ENCODE data around the gene TMEM219.
A peak's percentile ranks its signal among the peaks of the same experiment; 100 is the strongest.
"Not testable (repeated sequence)": the region's sequence is repeated elsewhere in the genome, so short reads cannot be mapped to it uniquely, and the experiment has no call there.

TMEM219 gene

DNA sequence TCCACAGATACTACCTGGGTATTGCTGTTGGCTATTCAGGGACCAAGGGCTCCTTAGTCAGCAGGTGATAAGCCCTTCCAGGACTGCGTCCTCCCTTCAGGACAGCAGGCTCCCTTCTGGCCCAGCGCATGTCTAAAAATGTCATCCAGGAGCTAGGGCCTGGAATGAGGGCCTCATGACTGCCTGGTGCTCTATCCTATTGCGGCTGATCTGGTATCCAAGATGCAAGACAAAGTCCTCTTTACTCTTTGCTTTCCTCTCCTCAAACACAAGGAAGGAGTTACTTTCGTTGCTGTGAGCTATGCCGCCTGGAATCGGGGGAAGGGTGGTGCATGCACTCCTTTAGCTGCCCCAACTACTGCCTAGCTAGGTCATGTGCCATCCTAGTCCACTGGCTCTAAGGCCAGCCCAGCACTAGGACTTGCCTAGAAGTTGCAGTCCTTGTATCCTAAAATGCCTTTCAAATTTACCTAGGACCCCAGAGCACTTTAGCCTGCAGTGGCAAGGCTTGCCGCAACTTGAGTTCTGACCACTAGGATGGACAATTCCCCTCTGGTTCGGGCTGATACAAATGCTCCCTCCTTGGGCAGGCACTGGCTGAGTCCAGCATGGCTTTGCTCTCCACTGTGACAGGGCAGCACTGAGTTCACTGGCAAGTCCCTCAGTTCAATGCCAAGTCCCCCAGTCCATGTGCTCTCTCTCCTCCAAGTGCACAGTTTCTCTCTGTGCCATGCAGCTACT, 10.1 kb upstream of the TMEM219 start:
- no peak for DNase-seq

DNA sequence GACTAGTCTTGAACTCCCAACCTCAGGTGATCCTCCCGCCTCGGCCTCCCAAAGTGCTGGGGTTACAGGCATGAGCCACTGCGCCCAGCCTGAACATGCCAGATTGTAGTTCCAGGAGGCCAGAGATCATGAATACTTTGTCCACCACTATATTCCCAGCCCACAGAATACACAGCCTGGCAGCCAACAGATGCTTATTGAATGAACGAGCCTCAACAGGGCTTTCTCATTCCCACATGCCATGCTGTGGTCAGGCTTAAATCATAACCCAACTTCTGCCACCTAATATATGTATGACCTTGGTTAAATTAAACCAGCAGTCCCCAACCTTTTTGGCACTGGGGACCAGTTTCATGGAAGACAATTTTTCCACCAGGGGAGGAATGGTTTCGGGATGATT, 3.1 kb upstream of the TMEM219 start:
- DNase-seq = no peak

DNA sequence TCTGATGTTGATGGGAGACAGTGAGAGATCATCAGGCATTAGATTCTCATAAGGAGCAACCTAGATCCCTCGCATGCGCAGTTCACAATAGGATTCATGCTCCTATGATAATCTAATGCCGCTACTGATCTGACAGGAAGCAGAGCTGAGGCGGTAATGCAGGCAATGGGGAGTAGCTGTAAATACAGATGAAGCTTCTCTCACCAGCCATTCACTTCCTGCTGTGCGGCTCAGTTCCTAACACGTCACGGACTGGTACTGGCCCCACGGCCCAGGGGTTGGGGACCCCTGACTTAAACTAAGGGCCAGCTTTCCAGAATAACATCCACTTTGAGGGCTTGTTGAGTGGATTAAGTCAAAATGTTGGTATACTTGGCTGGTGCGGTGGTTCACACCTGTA, 2.6 kb upstream of the TMEM219 start:
- no peak for DNase-seq

DNA sequence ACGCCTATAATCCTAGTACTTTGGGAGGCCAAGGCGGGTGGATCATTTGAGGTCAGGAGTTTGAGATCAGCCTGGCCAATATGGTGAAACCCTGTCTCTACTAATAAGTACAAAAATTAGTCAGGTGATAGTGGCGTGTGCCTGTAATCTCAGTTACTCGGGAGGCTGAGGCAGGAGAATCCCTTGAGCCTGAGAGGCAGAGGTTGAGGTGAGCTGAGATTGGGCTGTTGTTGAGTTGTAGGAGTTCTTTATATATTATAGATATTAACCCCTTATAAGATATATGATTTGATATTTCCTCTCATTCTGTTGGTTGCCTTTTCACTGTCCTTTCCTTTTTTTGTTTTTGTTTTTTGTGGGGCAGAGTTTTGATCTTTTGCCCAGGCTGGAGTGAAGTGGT, 2.1 kb upstream of the TMEM219 start:
- not testable (repeated sequence) for DNase-seq

DNA sequence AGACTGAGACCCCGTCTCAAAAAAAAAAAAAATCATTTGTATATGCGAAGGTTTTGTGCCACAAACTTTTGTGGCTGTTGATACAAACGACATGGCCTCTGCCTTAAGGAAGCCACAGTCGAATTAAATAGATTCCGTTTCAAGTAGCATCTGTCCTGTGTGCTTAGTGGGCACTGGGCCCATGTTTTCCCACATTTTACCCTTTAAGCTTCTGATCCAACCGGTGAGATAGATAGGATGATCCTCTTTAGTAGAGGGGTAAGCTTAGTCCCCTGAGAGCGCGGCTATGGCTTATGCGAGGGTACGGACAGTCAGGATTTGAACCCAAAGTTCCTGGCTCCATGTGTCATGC, 776 bp upstream of the TMEM219 start:
- DNase-seq = no peak

DNA sequence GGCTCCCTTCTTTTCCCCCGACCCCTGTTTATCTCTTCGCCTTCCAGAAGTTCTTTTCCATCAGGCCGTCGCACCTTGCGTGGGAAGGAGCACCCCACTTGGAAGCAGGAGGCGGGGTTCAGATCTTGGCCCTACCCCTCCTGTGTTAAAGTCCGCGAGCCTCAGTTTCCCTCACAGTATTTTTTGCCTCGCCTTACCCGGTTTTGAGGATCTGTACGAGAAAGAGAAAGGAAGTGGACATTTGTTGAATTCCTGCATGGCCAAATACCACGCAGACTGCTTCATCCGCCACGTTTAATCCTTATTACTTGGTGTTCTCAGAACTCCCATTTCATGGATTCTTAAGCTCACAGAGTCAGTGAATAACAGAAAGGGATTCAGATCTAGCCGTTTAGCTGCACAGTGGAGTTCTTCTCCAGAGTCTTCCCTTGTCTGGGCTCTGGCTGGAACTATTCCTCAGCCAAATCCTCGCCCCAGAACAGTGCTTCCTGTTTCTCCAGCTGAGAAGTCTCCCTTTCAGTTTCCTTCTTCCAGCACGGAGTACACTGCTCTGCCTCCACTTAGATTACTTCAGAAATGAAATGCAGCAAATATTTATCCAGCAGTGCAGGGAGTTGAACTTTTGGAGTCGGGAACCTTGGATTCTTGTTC, 590 bp downstream of the TMEM219 start:
- DNase-seq = no peak

DNA sequence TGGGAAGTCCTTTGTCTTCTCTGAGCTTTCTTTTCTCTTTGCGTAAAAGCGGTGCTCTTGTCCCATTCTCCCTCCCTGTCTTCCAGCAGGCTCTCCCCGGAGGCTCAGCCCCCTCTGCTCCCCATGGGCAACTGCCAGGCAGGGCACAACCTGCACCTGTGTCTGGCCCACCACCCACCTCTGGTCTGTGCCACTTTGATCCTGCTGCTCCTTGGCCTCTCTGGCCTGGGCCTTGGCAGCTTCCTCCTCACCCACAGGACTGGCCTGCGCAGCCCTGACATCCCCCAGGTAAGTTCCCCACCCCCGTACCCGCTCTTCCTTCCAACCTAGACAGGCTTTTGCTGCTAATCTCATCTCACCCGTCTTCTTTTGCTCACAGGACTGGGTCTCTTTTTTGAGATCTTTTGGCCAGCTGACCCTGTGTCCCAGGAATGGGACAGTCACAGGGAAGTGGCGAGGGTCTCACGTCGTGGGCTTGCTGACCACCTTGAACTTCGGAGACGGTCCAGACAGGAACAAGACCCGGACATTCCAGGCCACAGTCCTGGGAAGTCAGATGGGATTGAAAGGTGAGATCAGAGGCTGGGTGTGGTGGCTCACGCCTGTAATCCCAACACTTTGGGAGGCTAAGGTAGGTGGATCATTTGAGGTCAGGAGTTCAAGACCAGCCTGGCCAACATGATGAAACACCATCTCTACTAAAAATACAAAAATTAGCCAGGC, 1.3 kb downstream of the TMEM219 start:
- DNase-seq = no peak

DNA sequence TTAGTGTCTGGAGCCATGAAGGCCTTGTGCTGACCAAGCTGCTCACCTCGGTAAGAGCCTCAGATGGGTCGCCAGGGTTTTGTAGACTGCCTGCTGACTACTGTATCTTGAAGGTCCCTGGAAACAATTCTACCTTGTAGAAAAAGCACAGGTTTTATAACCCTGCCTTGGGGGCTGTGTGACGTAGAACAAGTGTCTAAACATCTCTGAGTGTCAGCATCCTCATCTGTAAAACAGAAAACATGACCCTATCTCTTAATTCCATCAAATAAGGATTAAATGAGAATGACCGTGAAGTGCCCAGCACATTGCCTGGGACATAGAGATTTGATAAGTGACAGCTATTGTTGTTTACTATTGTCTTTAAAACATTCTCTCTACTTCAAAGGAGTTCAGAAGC, 6.3 kb downstream of the TMEM219 start:
- no peak for DNase-seq

DNA sequence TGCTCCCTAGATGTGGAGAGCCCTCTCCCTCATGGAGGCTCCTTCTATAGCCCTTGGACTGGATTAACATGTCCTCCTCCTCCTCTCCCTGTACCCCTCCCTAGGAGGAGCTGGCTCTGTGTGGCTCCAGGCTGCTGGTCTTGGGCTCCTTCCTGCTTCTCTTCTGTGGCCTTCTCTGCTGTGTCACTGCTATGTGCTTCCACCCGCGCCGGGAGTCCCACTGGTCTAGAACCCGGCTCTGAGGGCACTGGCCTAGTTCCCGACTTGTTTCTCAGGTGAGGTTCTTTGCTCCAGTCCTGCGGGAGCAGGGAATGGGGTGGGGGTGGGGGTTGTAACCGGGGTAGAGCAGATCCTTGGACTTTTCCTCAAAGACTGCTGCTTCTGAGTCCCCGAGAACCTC, 9.4 kb downstream of the TMEM219 start:
- no peak for DNase-seq

DNA sequence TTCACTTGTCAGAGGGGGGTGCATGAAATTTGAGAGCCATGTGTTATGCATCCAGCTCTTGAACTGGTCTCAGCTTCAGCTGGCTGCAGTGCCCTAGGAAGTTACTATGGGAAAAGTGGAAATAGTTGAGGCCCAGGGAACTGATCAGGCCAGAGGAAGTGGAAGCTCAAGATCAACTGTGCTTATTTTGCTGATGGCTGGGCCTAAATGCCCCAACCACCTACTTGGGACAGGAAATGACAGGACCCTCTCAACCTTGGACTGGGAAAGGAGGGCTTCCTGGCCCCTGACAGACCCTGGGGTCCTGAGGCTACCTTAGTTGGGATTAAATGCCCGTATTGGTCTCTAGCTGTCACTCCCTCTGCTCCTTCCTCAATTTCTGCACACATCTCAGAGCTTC, 10.6 kb downstream of the TMEM219 start:
- DNase-seq = no peak

DNA sequence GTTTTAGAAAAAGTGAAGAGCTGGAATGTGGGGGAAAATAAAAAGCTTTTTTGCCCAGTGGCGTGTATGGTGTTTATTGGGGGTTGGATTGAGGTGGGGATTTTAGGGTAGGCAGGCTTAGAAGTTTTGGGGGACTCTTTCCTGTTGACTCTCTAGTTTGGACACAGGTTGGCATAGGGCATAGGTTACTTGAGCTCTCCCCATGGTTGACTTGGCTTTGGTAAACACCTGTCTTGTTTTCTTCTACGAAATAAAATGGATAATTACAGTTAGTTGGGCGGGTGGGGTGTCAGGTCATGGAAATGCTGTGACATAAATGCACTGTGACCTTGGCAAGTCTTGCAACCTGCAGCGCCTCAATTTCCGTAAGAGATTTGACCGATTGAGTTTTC, 11.1 kb downstream of the TMEM219 start:
- no peak for DNase-seq

DNA sequence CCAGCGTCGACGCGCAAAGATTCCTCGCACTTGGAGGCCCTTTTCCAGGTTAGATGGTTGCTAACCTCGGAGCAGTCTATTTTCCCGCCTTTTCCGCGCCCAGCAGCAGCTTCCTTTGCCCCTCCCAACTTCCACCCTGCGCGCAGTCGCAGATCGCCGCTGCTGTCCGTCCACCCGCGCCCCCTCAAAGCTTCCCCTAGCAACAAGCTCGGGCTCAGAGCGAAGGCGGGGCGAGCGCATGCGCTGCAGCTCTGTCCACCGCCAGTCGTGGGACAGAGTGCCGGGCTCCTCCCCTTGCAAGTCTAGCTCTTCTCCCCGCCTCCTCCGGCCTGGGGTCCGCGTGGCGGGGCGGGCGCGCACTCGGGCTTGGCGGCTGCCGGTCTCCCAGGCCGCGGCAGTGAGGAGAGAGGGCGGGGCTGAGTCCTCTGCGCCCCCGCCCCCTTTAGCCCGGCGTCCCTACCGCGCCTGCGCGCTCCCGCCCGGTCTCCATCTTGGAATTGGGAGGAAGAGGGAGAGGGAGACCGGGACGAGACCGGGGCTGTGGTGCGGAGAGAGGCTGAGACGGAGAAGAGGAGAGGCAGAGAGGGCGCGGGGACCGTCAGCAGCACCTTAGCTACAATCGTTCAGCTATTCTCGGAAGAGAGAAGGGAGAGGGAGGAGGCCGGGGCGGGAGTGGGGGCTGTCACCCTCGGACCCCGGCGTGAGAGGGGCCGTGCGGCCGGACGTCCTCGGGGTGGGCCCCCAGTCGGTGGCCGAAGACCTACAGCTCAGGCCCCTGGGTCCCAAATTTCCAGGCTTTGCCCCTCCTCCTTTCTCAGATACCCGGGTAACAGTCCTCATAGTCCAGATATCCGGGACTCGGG, 11.7 kb downstream of the TMEM219 start, which contains the start of gene TAOK2:
Gene TAOK2 (plus strand): TSS at position 485 of the 863 bp plus-strand sequence. CDS start 3,905 bp downstream, outside the sequence.
- peak; percentile 95 to 98 for DNase-seq

DNA sequence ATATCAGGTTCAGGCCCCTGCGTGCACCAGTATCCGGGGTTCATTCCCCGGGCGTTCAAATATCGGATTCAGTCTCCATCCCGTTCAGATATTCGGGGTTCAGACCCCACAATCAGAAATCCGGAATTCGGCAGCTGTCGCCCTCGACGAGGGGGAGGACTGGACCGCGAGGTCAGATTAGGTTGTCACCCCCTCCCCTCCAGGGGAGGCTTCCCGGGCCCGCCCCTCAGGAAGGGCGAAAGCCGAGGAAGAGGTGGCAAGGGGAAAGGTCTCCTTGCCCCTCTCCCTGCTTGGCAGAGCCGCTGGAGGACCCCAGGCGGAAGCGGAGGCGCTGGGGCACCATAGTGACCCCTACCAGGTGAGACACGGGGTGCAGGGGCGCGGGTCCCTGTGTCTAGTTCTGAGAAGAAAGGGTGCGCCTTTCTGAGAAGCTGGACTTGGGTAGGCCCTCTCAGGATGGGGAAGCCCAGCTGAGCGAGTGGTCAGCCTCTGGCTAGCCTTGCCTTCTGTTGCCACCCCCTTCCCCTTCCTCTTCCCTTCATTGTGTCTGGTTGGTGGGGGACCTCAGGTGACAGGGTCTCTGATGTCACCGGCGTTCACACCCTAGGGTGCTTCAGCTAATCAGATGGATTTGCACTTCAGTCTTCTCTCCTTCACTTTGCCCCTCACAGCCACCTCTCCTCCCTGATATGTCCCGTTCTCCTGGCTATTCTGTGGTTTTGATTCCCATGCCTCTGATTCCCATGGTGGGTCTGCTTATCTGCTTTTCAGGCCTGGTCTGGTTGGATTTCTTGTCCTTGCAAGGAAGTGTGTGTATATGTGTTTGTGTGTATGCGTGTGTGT, 12.6 kb downstream of the TMEM219 start:
- peak in 1 of 2 donors; percentile 20 for DNase-seq

DNA sequence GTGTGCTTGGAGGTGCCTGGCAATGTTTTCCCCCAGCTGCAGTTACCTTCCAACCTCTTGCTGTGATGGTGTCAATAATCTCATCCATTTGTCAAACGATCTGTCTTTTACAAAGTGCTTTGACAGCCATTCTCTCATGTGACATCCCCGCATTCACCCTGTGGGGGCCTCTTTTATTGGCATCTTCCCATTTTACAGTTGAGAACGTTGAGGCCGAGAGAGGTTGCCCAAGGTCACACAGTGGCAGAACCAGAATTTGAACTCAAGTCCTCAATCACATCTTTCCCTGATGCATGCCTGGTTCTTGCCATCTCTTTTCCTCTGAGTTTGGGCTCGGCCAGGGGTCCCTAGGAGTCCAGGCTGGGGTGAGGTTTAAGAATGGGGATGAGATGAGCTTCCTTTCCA, 13.3 kb downstream of the TMEM219 start:
- DNase-seq = no peak

DNA sequence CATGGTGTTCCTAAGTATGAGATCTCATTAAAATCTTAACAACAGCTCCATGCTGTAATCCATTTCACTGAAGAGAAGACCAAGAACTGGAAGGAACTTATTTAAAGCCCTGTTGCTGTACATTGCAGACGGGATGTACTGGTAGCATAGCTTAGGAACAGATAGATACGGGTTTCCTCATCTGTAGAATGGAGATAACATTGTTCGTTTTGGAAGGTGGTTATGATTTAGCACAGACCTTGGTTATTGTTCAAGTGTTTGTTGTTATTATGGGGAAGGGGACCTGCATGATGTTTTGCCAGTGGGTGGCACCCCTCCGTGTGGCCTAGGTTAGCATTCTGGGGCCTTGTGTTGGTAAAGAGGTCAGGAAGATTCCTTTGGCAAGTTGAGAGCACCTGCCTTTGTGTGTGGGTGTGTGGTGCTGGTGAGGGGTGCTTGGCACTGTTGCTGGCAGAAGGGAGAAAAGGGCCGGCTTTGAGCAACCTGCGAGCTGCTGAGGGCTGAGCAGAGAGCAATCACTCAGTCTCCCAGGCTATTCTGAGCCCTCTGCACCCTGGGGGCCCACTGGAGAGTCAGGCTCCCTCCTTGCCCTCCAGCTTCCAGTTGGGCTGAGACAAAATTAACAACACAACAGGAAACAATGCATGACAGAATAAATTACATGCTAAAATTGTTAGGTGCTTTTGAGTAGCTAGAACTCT, 14.1 kb downstream of the TMEM219 start:
- DNase-seq = no peak

DNA sequence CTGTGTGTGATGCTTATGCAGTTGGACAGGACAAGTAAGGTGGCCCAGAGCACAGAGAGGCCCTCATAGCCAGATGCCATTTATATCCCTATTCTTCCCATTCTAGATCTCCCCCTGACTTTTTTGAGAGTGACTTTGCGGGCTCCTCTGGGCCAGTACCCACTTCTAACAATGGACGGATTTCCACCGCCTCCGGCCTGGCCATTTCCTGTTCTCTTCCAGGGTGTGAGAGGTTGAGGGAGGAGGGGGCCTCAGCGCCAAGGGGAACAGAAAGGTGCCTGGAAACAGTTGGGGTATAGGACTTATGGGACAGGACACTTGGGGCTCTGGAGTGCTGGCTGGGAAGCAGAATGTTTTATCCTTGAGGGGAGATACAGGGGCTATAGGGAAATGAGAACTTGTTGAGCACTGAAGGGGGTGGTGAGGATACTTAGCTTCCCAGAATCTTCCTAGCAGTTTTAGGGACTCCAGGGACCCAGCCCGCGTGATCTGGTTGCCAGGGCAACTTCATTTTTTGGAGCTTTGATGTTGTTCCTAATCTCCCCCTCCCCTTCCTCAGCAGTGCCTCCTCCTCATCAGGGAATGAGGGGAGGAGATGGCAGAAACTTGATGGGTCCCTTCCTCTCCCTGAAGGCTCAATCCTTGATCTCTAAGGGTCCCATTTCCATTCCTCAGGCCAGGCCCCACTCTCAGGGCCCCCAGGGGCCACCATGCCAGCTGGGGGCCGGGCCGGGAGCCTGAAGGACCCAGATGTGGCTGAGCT, 15.4 kb downstream of the TMEM219 start:
- no peak for DNase-seq

DNA sequence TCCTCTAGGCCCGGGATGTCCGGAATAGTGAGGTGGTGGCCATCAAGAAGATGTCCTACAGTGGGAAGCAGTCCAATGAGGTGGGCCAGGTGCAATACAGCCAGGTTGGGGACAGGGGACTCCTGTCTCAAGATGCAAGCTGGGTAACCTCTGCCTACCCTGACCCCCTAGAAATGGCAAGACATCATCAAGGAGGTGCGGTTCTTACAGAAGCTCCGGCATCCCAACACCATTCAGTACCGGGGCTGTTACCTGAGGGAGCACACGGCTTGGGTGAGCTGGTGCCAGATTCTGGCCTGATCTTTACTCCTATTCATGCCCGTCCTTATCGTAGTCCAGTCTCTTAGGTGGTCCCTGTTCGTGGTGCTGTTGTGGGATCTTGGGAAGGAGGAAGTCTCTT, 16.2 kb downstream of the TMEM219 start:
- DNase-seq = no peak

DNA sequence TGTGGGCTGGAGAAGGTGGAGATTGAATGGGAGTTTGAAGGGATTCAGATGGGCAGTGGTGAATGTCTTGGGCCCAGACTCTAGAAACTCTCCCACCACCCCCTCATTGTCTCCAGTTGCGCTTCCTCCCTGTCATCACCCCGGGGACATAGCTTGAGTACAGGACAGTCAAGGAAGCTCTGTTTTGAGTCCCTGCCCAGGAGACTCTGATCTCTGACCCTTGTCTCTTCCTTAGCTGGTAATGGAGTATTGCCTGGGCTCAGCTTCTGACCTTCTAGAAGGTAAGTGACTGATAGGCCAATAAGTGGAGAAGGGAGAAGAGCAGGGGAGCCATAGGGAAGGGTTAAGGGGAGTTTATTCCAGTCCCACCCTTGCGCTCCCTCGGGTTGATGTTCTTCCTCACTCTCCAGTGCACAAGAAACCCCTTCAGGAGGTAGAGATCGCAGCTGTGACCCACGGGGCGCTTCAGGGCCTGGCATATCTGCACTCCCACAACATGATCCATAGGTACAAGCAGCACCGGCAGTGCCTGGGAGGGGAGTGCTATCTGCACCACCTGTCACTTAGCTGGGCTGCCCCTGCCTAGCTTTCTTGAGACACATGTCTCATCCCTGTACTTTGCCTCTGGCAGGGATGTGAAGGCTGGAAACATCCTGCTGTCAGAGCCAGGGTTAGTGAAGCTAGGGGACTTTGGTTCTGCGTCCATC, 16.8 kb downstream of the TMEM219 start:
- DNase-seq = no peak

DNA sequence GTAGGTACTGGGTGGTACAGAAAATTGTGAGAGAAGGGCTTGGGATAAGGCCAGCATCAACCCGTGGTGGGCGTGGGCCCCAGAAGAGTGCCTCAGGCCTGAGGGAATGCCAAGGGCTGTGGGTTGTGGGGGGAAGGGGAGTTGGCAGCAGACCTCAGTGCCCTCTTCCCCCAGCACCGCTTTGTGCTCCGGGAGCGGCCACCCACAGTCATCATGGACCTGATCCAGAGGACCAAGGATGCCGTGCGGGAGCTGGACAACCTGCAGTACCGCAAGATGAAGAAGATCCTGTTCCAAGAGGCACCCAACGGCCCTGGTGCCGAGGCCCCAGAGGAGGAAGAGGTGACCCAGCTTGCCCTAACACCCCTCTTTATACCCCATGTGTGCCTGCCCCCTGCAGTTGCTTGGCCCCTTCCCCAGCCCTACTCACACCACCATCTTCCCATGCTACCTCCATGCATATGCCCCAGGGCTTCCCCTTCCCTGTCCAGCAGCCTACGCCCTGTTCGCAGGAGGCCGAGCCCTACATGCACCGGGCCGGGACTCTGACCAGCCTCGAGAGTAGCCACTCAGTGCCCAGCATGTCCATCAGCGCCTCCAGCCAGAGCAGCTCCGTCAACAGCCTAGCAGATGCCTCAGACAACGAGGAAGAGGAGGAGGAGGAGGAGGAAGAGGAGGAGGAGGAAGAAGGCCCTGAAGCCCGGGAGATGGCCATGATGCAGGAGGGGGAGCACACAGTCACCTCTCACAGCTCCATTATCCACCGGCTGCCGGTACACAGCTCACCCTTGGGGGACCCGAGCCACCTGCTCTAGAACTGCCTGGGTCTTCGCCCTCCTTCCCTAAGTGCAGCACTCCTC, 20.9 kb downstream of the TMEM219 start:
- no peak for DNase-seq

Data from stimulated activated CD4-positive, alpha-beta T cell treated with anti-CD3 and anti-CD28 coated beads, Interleukin-2, amount 100 ng/mL, for 24 hours (primary cell).